Liver (tissue), 3 donors: ENCODE results near the gene LRRC36.

ENCODE experiments used
- CTCF ChIP-seq: fragments of 150-350 bp; IDR thresholded peaks from 2 replicates; pipeline ENCODE4 v1.5.1; 2017; ENCODE audit warnings: improper control_type of control experiment, low read depth, low read length; ENCODE audit not compliant: missing input control
- MAX ChIP-seq: IDR thresholded peaks from 2 replicates; pipeline ENCODE4 v1.6.1; 2016; ENCODE audit warnings: antibody characterized with exemption
- RXRA ChIP-seq, 2 donors: IDR thresholded peaks; 2 replicates each; pipeline ENCODE4 v1.6.1; 2017 to 2018; ENCODE audit warnings: antibody characterized with exemption in 2 of 2, mild to moderate bottlenecking in 1 of 2
- donor health status: healthy.
- donor health status: healthy.

GRCh38 chr16:67388591-67388990 lies 62.0 kb downstream of the LRRC36 start:
- TF ChIP-seq CTCF (no peak), RXRA (IDR thresholded peaks at IDR 0.05) (no peak), MAX (no peak)
